Endothelial cell of umbilical vein (primary cell): ENCODE results near the gene PFDN5. TPM values are rescaled to one million over a fixed set of nuclear protein-coding genes. Genes with fewer than 3 reads are reported as not detected.

Experiments used
- BruUV-seq: library from RNA; stranded (reverse); fragments of 400-500 nt; replicated peaks from 2 replicates; lab custom pipeline; 2021; lab: Mats Ljungman, UMichigan
- CTCF ChIA-PET: fragments of 300-600, 350-600 bp; sonication (Branson Sonifier 250); formaldehyde crosslinking; loops from one replicate; lab custom pipeline; 2021; ENCODE audit warnings: antibody characterized with exemption, inconsistent platforms; lab: Charles Lee
- POLR2A ChIA-PET: fragments of 300-600, 350-600 bp; sonication (Branson Sonifier 250); formaldehyde crosslinking; loops from one replicate; lab custom pipeline; 2021; ENCODE audit warnings: antibody characterized with exemption, inconsistent platforms; lab: Charles Lee
- DNase-seq: peaks from one replicate; pipeline ENCODE4 v3.0.0-alpha.2; 2011; ENCODE audit warnings: low read depth, low spot score
- FAIRE-seq: peaks from 2 replicates; lab custom pipeline; 2011; peaks lifted over from hg19 to GRCh38; lab: Jason Lieb, UNC
- H2AFZ ChIP-seq: 2 replicates; pipeline ENCODE4 v1.6.0; 2012; ENCODE audit warnings: low read depth, low read length, control low read depth, inconsistent platforms
- H3K27ac ChIP-seq: 2 replicates; pipeline ENCODE4 v1.5.1; 2011; ENCODE audit warnings: low read depth, mild to moderate bottlenecking, control low read depth, low read length, moderate library complexity; ENCODE audit not compliant: insufficient read depth
- H3K27me3 ChIP-seq, 2 experiments: 2 replicates each; pipeline versions ENCODE4 v1.6.0 to v1.6.1; 2011; ENCODE audit warnings: low read length in 2 of 2, mixed read lengths in 1 of 2; ENCODE audit not compliant: control insufficient read depth in 2 of 2, insufficient read depth in 2 of 2
- H3K36me3 ChIP-seq, 2 experiments: 2 replicates in 1 of 2; 3 replicates in 1 of 2; pipeline ENCODE4 v1.5.1; 2011; ENCODE audit warnings: low read length in 2 of 2, mild to moderate bottlenecking in 1 of 2, moderate library complexity in 1 of 2; ENCODE audit not compliant: control insufficient read depth in 2 of 2, insufficient read depth in 2 of 2; ENCODE audit errors: extremely low read depth in 1 of 2
- H3K4me1 ChIP-seq: 3 replicates; pipeline ENCODE4 v1.5.1; 2011; ENCODE audit warnings: mild to moderate bottlenecking, low read length; ENCODE audit not compliant: control insufficient read depth, insufficient read depth; ENCODE audit errors: extremely low read depth
- H3K4me2 ChIP-seq: 2 replicates; pipeline ENCODE4 v1.6.1; 2011; ENCODE audit warnings: low read length, control low read depth, mixed read lengths; ENCODE audit not compliant: insufficient read depth
- H3K4me3 ChIP-seq, 3 experiments: fragments of 200-600 bp in 1 of 3; sonication (generic), shearing (Covaris generic) in 1 of 3; replicated peaks in 1 of 3; 2 replicates each; pipeline ENCODE4 v1.5.1; 2011 to 2016; ENCODE audit warnings: control low read depth in 3 of 3, low read length in 3 of 3, mild to moderate bottlenecking in 2 of 3, inconsistent platforms in 1 of 3, low read depth in 1 of 3, moderate library complexity in 1 of 3; ENCODE audit not compliant: insufficient read depth in 1 of 3
- H3K79me2 ChIP-seq: 2 replicates; pipeline ENCODE4 v1.6.0; 2012; ENCODE audit warnings: low read length, inconsistent platforms; ENCODE audit not compliant: control insufficient read depth, insufficient read depth
- H3K9ac ChIP-seq: replicated peaks from 2 replicates; pipeline ENCODE3; 2011; ENCODE audit warnings: low read length, control low read depth; ENCODE audit not compliant: insufficient read depth; ENCODE audit errors: extremely low read depth
- H3K9me1 ChIP-seq: replicated peaks from 3 replicates; pipeline ENCODE4 v1.6.0; 2011; ENCODE audit warnings: mild to moderate bottlenecking, low read length; ENCODE audit not compliant: control insufficient read depth, insufficient read depth; ENCODE audit errors: extremely low read depth
- H3K9me3 ChIP-seq: replicated peaks from 2 replicates; pipeline ENCODE4 v1.5.1; 2012; ENCODE audit warnings: low read length, inconsistent platforms; ENCODE audit not compliant: control insufficient read depth, insufficient read depth
- H4K20me1 ChIP-seq: replicated peaks from 2 replicates; pipeline ENCODE3; 2011; ENCODE audit warnings: mild to moderate bottlenecking, low read length; ENCODE audit not compliant: control insufficient read depth, insufficient read depth; ENCODE audit errors: extremely low read depth
- CTCF ChIP-seq, 2 donors: IDR thresholded peaks; 1 replicate in 1 of 2; 2 replicates in 1 of 2; pipeline ENCODE4 v1.5.1; 2011; ENCODE audit warnings: low read length in 2 of 2, mild to moderate bottlenecking in 2 of 2, moderate library complexity in 2 of 2, control low read depth in 1 of 2, inconsistent platforms in 1 of 2, low read depth in 1 of 2; ENCODE audit not compliant: insufficient read depth in 1 of 2; ENCODE audit errors: extremely low read depth in 1 of 2
- FOS ChIP-seq: IDR thresholded peaks from 2 replicates; pipeline ENCODE4 v1.6.1; 2011; ENCODE audit warnings: mild to moderate bottlenecking, low read length, moderate library complexity, borderline replicate concordance; ENCODE audit not compliant: insufficient read depth
- MAX ChIP-seq: IDR thresholded peaks from 2 replicates; pipeline ENCODE4 v1.6.1; 2011; ENCODE audit not compliant: insufficient read depth, insufficient read length
- MYC ChIP-seq: IDR thresholded peaks from one replicate; pipeline ENCODE4 v1.6.1; 2011; ENCODE audit warnings: mild to moderate bottlenecking, low read depth, low read length
- POLR2A ChIP-seq: IDR thresholded peaks from 2 replicates; pipeline ENCODE4 v1.6.1; 2012; ENCODE audit warnings: low read depth, mild to moderate bottlenecking, control low read depth, low read length
- POLR2AphosphoS5 ChIP-seq: IDR thresholded peaks from 2 replicates; pipeline ENCODE4 v1.6.1; 2012; ENCODE audit warnings: low read depth, mild to moderate bottlenecking, control low read depth, low read length, moderate library complexity; ENCODE audit not compliant: insufficient read depth
- dilution Hi-C: fragments of 300-500 bp; cut with MboI; formaldehyde crosslinking; loops from one replicate; pipeline ENCODE4 v1.15.0; 2019; ENCODE audit warnings: low sequenced_read_pairs; ENCODE audit not compliant: extremely low pct_ligation_motif_present
- intact Hi-C: fragments of 100-400 bp; cut with micrococcal nuclease; formaldehyde crosslinking; loops from one replicate; pipeline ENCODE4 v1.10.0; 2022
- polyA plus RNA-seq, 4 experiments: library from polyadenylated mRNA; depleted of rRNA in 3 of 4; stranded (reverse) in 3 of 4; unstranded in 1 of 4; fragments of >200 nt; gene quantifications; 2 replicates each; pipeline versions ENCODE4 v1.2.1 to v1.2.3, GENCODE V29; 2011 to 2012; ENCODE audit warnings: missing spikeins in 1 of 4
- total RNA-seq: library from RNA; stranded (reverse); gene quantifications from 2 replicates; pipeline ENCODE4 v1.2.3, GENCODE V29; 2021

Gene PFDN5
- total and polyA plus RNA-seq, 2 donors (not counting 3 experiments of a cell fraction or from before 2014, with no cell fraction given), result 301 to 745 TPM

- H4K20me1 ChIP-seq, result no peaks in the 10 kb centered on the region
- H3K4me3 ChIP-seq, result peak overlapping the region; percentile 78 to 97 (median 84)
- CTCF ChIA-PET, result interaction anchor here (0.6 to 3.9 kb wide), 11 partner anchors 9 to 202 kb away, joined by 3 to 54 read pairs (median 4); partner anchors contain the start of genes AAAS, ESPL1 and PFDN5
- peak overlapping the region; percentile 95 for H3K4me2 ChIP-seq
- POLR2A ChIA-PET, result interaction anchor here (0.5 to 0.6 kb wide), 2 partner anchors 45 to 185 kb away, joined by 7 read pairs; partner anchors contain the start of gene ITGB7
- TF ChIP-seq POLR2AphosphoS5 (peak; percentile 48), MAX (peak; percentile 47), CTCF (IDR thresholded peaks at IDR 0.05; ENCODE audit: extremely low read depth in 1 of 2, insufficient read depth in 1 of 2, low read depth in 1 of 2, low read length in 2 of 2) (peak; percentile 23 to 54), MYC (no peak), POLR2A (peak; percentile 83), FOS (no peak)
- BruUV-seq, result no TSS peak
- intact Hi-C loops, result loop anchor here (1.0 to 2.0 kb wide), 3 partner anchors 17 to 38 kb away; partner anchors contain the start of gene ESPL1
- no peaks in the 10 kb centered on the region for H3K9me1 ChIP-seq
- no peaks in the 10 kb centered on the region for H3K27me3 ChIP-seq
- peak overlapping the region; percentile 40 for H3K27ac ChIP-seq
- peaks cover 14% of the 10 kb centered on the region for H3K4me1 ChIP-seq
- DNase-seq, result peak; percentile 74
- H3K79me2 ChIP-seq, result peaks cover 16% of the 10 kb centered on the region
- peaks cover 2 to 6% of the 10 kb centered on the region in 2 experiments for H3K36me3 ChIP-seq
- dilution Hi-C loops, result no loop called here
- peak; percentile 76 for FAIRE-seq
- H3K9me3 ChIP-seq, result no peaks in the 10 kb centered on the region
- peak overlapping the region; percentile 97 for H2AFZ ChIP-seq
- H3K9ac ChIP-seq, result peak overlapping the region; percentile 77
Measured at GRCh38 chr12:53251477-53252348, 43.6 kb upstream of the PFDN5 start.
